Measurements from ENCODE around the gene ASF1A. TPM values are rescaled to one million over a fixed set of nuclear protein-coding genes. Genes with fewer than 3 reads are reported as not detected.
A peak's percentile ranks its signal among the peaks of the same experiment; 100 is the strongest.

ASF1A gene
- total and polyA plus RNA-seq, 2 donors from 2014 or later, result 15.1 TPM

- Histone ChIP-seq H3K9ac (ENCODE audit: low read length in 3 of 3) (no peak overlapping the region), H3K4me3 (ENCODE audit: low read length in 3 of 3) (no peak overlapping the region), H3K4me1 (ENCODE audit: control insufficient read depth in 2 of 3, insufficient read depth in 2 of 3, low read depth in 1 of 3, low read length in 3 of 3) (peaks cover 0 to 2% (median 0%) of the 10 kb centered on the region in 3 donors), H3K27me3 (ENCODE audit: control insufficient read depth, insufficient read depth, low read length) (no peaks in the 10 kb centered on the region), H3K27ac (ENCODE audit: low read depth in 2 of 2, low read length in 2 of 2) (no peak overlapping the region), H3K36me3 (ENCODE audit: control insufficient read depth in 2 of 3, insufficient read depth in 3 of 3, low read length in 3 of 3) (no peaks in the 10 kb centered on the region), H3K9me3 (ENCODE audit: control insufficient read depth in 2 of 3, insufficient read depth in 1 of 3, low read length in 3 of 3) (no peaks in the 10 kb centered on the region)
- FAIRE-seq, result no peak
- no peak for TF ChIP-seq CTCF (IDR thresholded peaks at IDR 0.05; ENCODE audit: borderline replicate concordance, extremely low read depth, insufficient read depth)
- intact Hi-C loops (cut with DNase I), result no loop called here
- no peak for DNase-seq
Measured at GRCh38 chr6:118895859-118896258, 1.9 kb downstream of the ASF1A start.

GRCh38 chr6:118896339-118897136 is 2.6 kb downstream of the ASF1A start:
- DNase-seq (peak in 2 of 5 donors; percentile 14 to 24), FAIRE-seq (no peak)
- Histone ChIP-seq H3K9ac (ENCODE audit: low read length in 3 of 3) (no peak overlapping the region), H3K4me3 (ENCODE audit: low read length in 3 of 3) (no peak overlapping the region), H3K36me3 (ENCODE audit: control insufficient read depth in 2 of 3, insufficient read depth in 3 of 3, low read length in 3 of 3) (no peaks in the 10 kb centered on the region), H3K27ac (ENCODE audit: low read depth in 2 of 2, low read length in 2 of 2) (no peak overlapping the region), H3K27me3 (ENCODE audit: control insufficient read depth, insufficient read depth, low read length) (no peaks in the 10 kb centered on the region), H3K4me1 (ENCODE audit: control insufficient read depth in 2 of 3, insufficient read depth in 2 of 3, low read depth in 1 of 3, low read length in 3 of 3) (peaks cover 0 to 2% (median 0%) of the 10 kb centered on the region in 3 donors), H3K9me3 (ENCODE audit: control insufficient read depth in 2 of 3, insufficient read depth in 1 of 3, low read length in 3 of 3) (no peaks in the 10 kb centered on the region)
- intact Hi-C loops (cut with DNase I), result no loop called here
- peak; percentile 21 for TF ChIP-seq CTCF (IDR thresholded peaks at IDR 0.05; ENCODE audit: borderline replicate concordance, extremely low read depth, insufficient read depth)

- Histone ChIP-seq H3K4me3 (ENCODE audit: low read length in 3 of 3) (no peak overlapping the region), H3K9ac (ENCODE audit: low read length in 3 of 3) (no peak overlapping the region), H3K36me3 (ENCODE audit: control insufficient read depth in 2 of 3, insufficient read depth in 3 of 3, low read length in 3 of 3) (no peaks in the 10 kb centered on the region), H3K4me1 (ENCODE audit: control insufficient read depth in 2 of 3, insufficient read depth in 2 of 3, low read depth in 1 of 3, low read length in 3 of 3) (peaks cover 0 to 2% (median 0%) of the 10 kb centered on the region in 3 donors), H3K27ac (ENCODE audit: low read depth in 2 of 2, low read length in 2 of 2) (no peak overlapping the region), H3K9me3 (ENCODE audit: control insufficient read depth in 2 of 3, insufficient read depth in 1 of 3, low read length in 3 of 3) (no peaks in the 10 kb centered on the region), H3K27me3 (ENCODE audit: control insufficient read depth, insufficient read depth, low read length) (no peaks in the 10 kb centered on the region)
- FAIRE-seq, result no peak
- DNase-seq, result no peak
- no peak for TF ChIP-seq CTCF (IDR thresholded peaks at IDR 0.05; ENCODE audit: borderline replicate concordance, extremely low read depth, insufficient read depth)
- intact Hi-C loops (cut with DNase I), result no loop called here
Measured at GRCh38 chr6:118897386-118897785, 3.4 kb downstream of the ASF1A start.
